A549 (cell line): ENCODE results near the gene RAB14. TPM values are rescaled to one million over a fixed set of nuclear protein-coding genes. Genes with fewer than 3 reads are reported as not detected.

Experiments used
- ATAC-seq, 2 experiments: fragments of 200-7000 bp in 1 of 2; fragments of >200 bp in 1 of 2; cut with Nextera tagmentation in 1 of 2; cut with Tn5 transposase in 1 of 2; 3 replicates each; pipeline versions ENCODE4 v1.8.0 to v1.9.1; 2018 to 2020; ENCODE audit warnings: mild to moderate bottlenecking in 1 of 2, moderate library complexity in 1 of 2
- CTCF ChIA-PET: fragments of 300-600 bp; sonication (Branson Sonifier 250); formaldehyde crosslinking; extraction: SDS; loops from one replicate; lab custom pipeline; 2021; ENCODE audit warnings: antibody characterized with exemption, inconsistent platforms; lab: Yijun Ruan, JAX
- POLR2A ChIA-PET: fragments of 350-600 bp; formaldehyde crosslinking; extraction: SDS; loops from one replicate; lab custom pipeline; 2021; ENCODE audit warnings: antibody characterized with exemption, inconsistent platforms; lab: Yijun Ruan, JAX
- DNase-seq, 2 experiments: peaks; one replicate each; pipeline versions ENCODE4 v3.0.0 to v3.0.0-alpha.2; 2011 to 2016; ENCODE audit warnings: low read depth in 1 of 2, low spot score in 1 of 2
- FAIRE-seq: peaks from 2 replicates; lab custom pipeline; 2011; peaks lifted over from hg19 to GRCh38; lab: Jason Lieb, UNC
- H3K27ac ChIP-seq, 2 experiments: fragments of >200 bp; sonication (Bioruptor Twin); formaldehyde crosslinking; 3 replicates each; pipeline ENCODE4 v1.5.1; 2016 to 2017
- H3K4me1 ChIP-seq: fragments of >200 bp; sonication (Bioruptor Twin); formaldehyde crosslinking; 3 replicates; pipeline ENCODE4 v1.6.1; 2016
- H3K4me2 ChIP-seq: fragments of >200 bp; sonication (Bioruptor Twin); formaldehyde crosslinking; 3 replicates; pipeline ENCODE4 v1.6.1; 2016
- H3K4me3 ChIP-seq: fragments of >200 bp; sonication (Bioruptor Twin); formaldehyde crosslinking; 3 replicates; pipeline ENCODE4 v1.5.1; 2016
- H3K9me3 ChIP-seq: fragments of >200 bp; sonication (Bioruptor Twin); formaldehyde crosslinking; 3 replicates; pipeline ENCODE4 v1.6.1; 2016
- CEBPB ChIP-seq, 2 experiments: fragments of >200 bp in 1 of 2; sonication (Bioruptor Twin) in 1 of 2; formaldehyde crosslinking in 1 of 2; IDR thresholded peaks; 2 replicates each; pipeline ENCODE4 v1.6.1; 2012 to 2016
- CHD2 ChIP-seq: fragments of 150-350 bp; IDR thresholded peaks from 2 replicates; pipeline ENCODE4 v1.6.1; 2014; ENCODE audit warnings: low read length; ENCODE audit not compliant: partially characterized antibody
- FOXS1 ChIP-seq: fragments of 250-450 bp; sonication (Bioruptor Pico); IDR thresholded peaks from 2 replicates; pipeline ENCODE4 v1.5.0; 2020; ENCODE audit warnings: mild to moderate bottlenecking, moderate library complexity
- GATA3 ChIP-seq: IDR thresholded peaks from 2 replicates; pipeline ENCODE4 v1.6.1; 2012; ENCODE audit warnings: borderline replicate concordance
- HEYL ChIP-seq: fragments of 250-450 bp; sonication (Bioruptor Pico); IDR thresholded peaks from 2 replicates; pipeline ENCODE4 v1.8.0; 2021; ENCODE audit warnings: mild to moderate bottlenecking, moderate library complexity
- HOXB13 ChIP-seq: fragments of 250-450 bp; sonication (Bioruptor Pico); IDR thresholded peaks from 2 replicates; pipeline ENCODE4 v1.5.0; 2020; ENCODE audit warnings: low read depth, mild to moderate bottlenecking, moderate library complexity
- HOXB5 ChIP-seq: fragments of 250-450 bp; sonication (Bioruptor Pico); IDR thresholded peaks from 2 replicates; pipeline ENCODE4 v1.5.0; 2020; ENCODE audit warnings: mild to moderate bottlenecking, moderate library complexity
- JUNB ChIP-seq: fragments of >200 bp; sonication (Bioruptor Twin); formaldehyde crosslinking; IDR thresholded peaks from 2 replicates; pipeline ENCODE4 v1.6.1; 2016
- KDM5A ChIP-seq: fragments of 200-600 bp; sonication (generic); IDR thresholded peaks from 2 replicates; pipeline ENCODE4 v1.6.1; 2016; ENCODE audit warnings: antibody characterized with exemption, mild to moderate bottlenecking
- MAFK ChIP-seq: fragments of 450-650 bp; IDR thresholded peaks from 2 replicates; pipeline ENCODE4 v1.6.1; 2014; ENCODE audit not compliant: partially characterized antibody
- MYC ChIP-seq: IDR thresholded peaks from 2 replicates; pipeline ENCODE4 v1.6.1; 2012; ENCODE audit warnings: mild to moderate bottlenecking, inconsistent platforms, low read length, improper control_type of control experiment, borderline replicate concordance
- NFE2L2 ChIP-seq: fragments of 150-350 bp; conservative IDR thresholded peaks from 2 replicates; pipeline ENCODE4 v1.6.1; 2014; ENCODE audit warnings: low read length
- NPAS2 ChIP-seq: fragments of 250-450 bp; sonication (Bioruptor Pico); IDR thresholded peaks from 2 replicates; pipeline ENCODE4 v1.8.0; 2022; ENCODE audit warnings: mild to moderate bottlenecking, moderate library complexity, borderline replicate concordance
- POLR2A ChIP-seq: IDR thresholded peaks from 2 replicates; pipeline ENCODE4 v1.6.1; 2012; ENCODE audit warnings: mild to moderate bottlenecking, low read length
- POLR2AphosphoS2 ChIP-seq: conservative IDR thresholded peaks from 2 replicates; pipeline ENCODE4 v1.6.1; 2012; ENCODE audit warnings: low read length, improper control_type of control experiment, inconsistent platforms
- SREBF2 ChIP-seq: fragments of 450-650 bp; IDR thresholded peaks from 2 replicates; pipeline ENCODE4 v1.6.1; 2014; ENCODE audit warnings: mild to moderate bottlenecking, moderate library complexity
- TFCP2L1 ChIP-seq: fragments of 250-450 bp; sonication (Bioruptor Pico); IDR thresholded peaks from 2 replicates; pipeline ENCODE4 v1.5.0; 2021; ENCODE audit warnings: mild to moderate bottlenecking
- ZSCAN20 ChIP-seq: fragments of 250-450 bp; sonication (Bioruptor Pico); IDR thresholded peaks from 2 replicates; pipeline ENCODE4 v1.8.0; 2022; ENCODE audit warnings: mild to moderate bottlenecking, moderate library complexity
- WGBS: methylation state at CpG from one replicate; pipeline ENCODE4 v1.1.6; 2017; ENCODE audit errors: missing lambda C conversion rate; 5-methylcytosine and 5-hydroxymethylcytosine counted together
- polyA plus RNA-seq, 4 experiments: library from polyadenylated mRNA; depleted of rRNA in 3 of 4; stranded (reverse); fragments of >200 nt; fragmentation: RNase III in 1 of 4; extraction: RNeasy Plus Mini Kit Qiagen cat#74134 plus additional on column Dnase treatment in 1 of 4; gene quantifications; 2 replicates in 3 of 4; 3 replicates in 1 of 4; pipeline ENCODE4 v1.2.3, GENCODE V29; 2011 to 2017
- TF ChIP-seq, protein P1 (sequence below): fragments of 200-600 bp; sonication (generic); IDR thresholded peaks from 2 replicates; pipeline ENCODE4 v1.6.1; 2016; ENCODE audit warnings: antibody characterized with exemption, mild to moderate bottlenecking, moderate library complexity
- TF ChIP-seq, protein P2 (sequence below): IDR thresholded peaks from 2 replicates; pipeline ENCODE4 v1.6.1; 2012; ENCODE audit warnings: low read depth, borderline replicate concordance

The RAB14 gene
- polyA plus RNA-seq, 2 of the 4 experiments (the other 2 are of a cell fraction), result 38.4 to 54.1 TPM

DNA sequence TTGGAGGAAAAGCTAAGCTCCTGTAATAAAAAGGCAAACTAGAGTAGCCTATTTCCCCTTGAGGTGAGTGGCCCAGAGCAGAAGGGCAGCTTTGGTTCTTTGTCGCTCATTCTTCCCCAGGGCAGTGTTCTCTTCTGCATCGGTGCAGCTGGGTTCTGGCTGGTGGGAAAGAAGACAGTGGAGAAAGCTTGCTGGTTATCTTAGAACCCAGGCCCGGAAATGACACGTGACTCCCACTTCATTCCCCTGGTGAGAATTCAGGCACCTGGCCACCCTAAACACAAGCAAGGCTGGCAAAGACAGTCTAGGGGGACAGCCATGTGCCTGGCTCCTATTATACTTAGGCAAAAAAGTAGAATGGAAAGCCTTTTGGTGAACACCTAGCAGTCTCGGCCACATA, 33.8 kb upstream of the RAB14 start (continued):
- TF ChIP-seq, protein P1, sequence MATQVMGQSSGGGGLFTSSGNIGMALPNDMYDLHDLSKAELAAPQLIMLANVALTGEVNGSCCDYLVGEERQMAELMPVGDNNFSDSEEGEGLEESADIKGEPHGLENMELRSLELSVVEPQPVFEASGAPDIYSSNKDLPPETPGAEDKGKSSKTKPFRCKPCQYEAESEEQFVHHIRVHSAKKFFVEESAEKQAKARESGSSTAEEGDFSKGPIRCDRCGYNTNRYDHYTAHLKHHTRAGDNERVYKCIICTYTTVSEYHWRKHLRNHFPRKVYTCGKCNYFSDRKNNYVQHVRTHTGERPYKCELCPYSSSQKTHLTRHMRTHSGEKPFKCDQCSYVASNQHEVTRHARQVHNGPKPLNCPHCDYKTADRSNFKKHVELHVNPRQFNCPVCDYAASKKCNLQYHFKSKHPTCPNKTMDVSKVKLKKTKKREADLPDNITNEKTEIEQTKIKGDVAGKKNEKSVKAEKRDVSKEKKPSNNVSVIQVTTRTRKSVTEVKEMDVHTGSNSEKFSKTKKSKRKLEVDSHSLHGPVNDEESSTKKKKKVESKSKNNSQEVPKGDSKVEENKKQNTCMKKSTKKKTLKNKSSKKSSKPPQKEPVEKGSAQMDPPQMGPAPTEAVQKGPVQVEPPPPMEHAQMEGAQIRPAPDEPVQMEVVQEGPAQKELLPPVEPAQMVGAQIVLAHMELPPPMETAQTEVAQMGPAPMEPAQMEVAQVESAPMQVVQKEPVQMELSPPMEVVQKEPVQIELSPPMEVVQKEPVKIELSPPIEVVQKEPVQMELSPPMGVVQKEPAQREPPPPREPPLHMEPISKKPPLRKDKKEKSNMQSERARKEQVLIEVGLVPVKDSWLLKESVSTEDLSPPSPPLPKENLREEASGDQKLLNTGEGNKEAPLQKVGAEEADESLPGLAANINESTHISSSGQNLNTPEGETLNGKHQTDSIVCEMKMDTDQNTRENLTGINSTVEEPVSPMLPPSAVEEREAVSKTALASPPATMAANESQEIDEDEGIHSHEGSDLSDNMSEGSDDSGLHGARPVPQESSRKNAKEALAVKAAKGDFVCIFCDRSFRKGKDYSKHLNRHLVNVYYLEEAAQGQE, result no peak
- TF ChIP-seq MAFK, result no peak
- TF ChIP-seq POLR2A, result no peak
- no peak for TF ChIP-seq NFE2L2
- TF ChIP-seq NPAS2 (CRISPR knock-in tag), result no peak
- TF ChIP-seq, all 56 proteins: peak for 0

DNA sequence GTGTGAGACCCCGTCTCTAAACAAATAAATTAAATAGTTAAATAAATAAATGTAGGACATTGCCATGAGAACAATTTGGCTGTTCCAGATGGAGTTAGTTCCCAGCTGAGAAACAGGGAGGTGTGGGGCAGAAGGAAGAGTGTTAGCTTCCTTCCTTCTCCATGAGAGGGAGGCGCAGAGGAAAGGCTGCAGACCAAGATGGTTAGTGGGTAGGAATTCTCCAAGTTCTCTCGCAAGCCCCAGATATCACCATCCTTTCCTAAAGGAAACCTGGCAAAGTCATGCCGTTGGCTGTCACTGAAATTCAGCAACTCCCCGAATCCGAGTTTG, 33.1 kb upstream of the RAB14 start:
- DNase-seq, result no peak
- H3K27ac ChIP-seq, result no peak overlapping the region
- TF ChIP-seq GATA3 (no peak), HEYL (no peak), JUNB (no peak), FOXS1 (CRISPR knock-in tag) (no peak), NPAS2 (CRISPR knock-in tag) (no peak), TFCP2L1 (CRISPR knock-in tag) (no peak), MYC (no peak), ZSCAN20 (CRISPR knock-in tag) (no peak), POLR2AphosphoS2 (no peak), HOXB13 (CRISPR knock-in tag) (no peak), HOXB5 (no peak), CHD2 (no peak), MAFK (no peak), SREBF2 (no peak), KDM5A (no peak)
- TF ChIP-seq, protein P2, sequence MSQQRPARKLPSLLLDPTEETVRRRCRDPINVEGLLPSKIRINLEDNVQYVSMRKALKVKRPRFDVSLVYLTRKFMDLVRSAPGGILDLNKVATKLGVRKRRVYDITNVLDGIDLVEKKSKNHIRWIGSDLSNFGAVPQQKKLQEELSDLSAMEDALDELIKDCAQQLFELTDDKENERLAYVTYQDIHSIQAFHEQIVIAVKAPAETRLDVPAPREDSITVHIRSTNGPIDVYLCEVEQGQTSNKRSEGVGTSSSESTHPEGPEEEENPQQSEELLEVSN, result no peak
- TF ChIP-seq, all 56 proteins: peak for 0
- POLR2A ChIA-PET, result no interaction called here
- ATAC-seq, result no peak
- WGBS, result 71% methylated on average over 6 of the region's 6 CpGs
- no peak for FAIRE-seq
- 0 out of 3 replicates have a peak, but pooled peaks cover 5% of the 10 kb centered on the region for H3K4me1 ChIP-seq
- H3K4me3 ChIP-seq, result no peak overlapping the region
- H3K4me2 ChIP-seq, result no peak overlapping the region
- CTCF ChIA-PET, result interaction anchor here (0.6 to 4.4 kb wide), 5 partner anchors 11 to 108 kb away, joined by 3 to 22 read pairs (median 5); no protein-coding TSS in a partner anchor
- H3K9me3 ChIP-seq, result no peaks in the 10 kb centered on the region

DNA sequence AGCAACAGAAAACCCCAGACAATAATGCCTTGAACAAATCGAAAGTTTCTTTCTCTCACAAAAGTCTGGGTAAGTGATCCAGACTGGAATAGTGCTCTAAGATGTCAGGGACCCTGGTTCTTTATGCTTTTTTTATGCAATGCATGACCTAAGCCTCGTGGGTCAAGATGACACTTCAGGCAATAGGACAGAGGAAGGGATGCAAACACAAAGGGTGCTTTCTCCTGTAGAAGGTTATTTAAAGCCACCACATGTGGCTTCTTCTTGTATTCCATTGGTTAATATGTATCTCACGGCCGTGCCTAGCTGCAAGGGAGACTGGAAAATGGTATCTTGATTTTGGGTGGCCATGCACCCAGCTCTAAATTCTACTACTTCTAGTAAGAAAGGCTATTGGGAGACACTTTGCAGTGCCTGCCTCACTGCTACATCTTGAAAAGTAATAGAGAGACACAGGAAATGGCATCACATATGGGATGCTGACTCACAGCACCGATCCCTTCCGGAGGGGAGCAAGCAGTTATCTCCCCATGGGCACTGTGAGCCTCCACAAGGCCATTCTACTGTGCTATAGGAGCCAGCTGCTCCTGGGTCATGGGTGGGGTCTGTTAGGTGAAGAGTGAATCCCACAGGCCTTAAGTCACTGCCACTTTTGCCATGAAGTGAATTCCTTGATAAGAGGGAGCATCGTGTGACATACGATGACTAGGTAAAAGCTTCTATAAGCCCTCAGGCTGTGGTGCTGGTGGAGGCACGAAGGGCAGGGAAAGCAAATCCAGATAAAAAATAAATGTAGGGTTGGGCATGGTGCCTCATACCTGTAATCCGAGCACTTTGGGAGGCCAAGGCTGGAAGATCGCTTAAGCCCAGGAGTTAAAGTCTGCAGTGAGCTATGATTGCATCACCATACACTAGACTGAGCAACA, 32.5 kb upstream of the RAB14 start:
- TF ChIP-seq CEBPB (IDR thresholded peaks at IDR 0.05) (0 out of 4 replicates have a peak, but pooled peaks of 1 of the 2 experiments have one; percentile 9), KDM5A (no peak)
- TF ChIP-seq, all 56 proteins: peak for 1
- POLR2A ChIA-PET, result no interaction called here
- whole genome bisulfite sequencing, result 67% methylated on average over 11 of the region's 11 CpGs
- ATAC-seq (no peak), DNase-seq (no peak), FAIRE-seq (no peak)
- Histone ChIP-seq H3K4me1 (0 out of 3 replicates have a peak, but pooled peaks cover 5% of the 10 kb centered on the region), H3K4me2 (no peak overlapping the region), H3K4me3 (no peak overlapping the region), H3K9me3 (no peaks in the 10 kb centered on the region), H3K27ac (no peak overlapping the region)
- CTCF ChIA-PET, result interaction anchor here (1.9 to 4.4 kb wide), 5 partner anchors 11 to 86 kb away, joined by 4 to 22 read pairs (median 12); no protein-coding TSS in a partner anchor
